GM21515 (cell line): ENCODE data around the gene BCL10.

Source experiments
- ATAC-seq: cut with Tn5 transposase; IDR thresholded peaks from one replicate; pipeline ENCODE4 v1.9.1; 2021; ENCODE audit not compliant: unreplicated experiment

Gene BCL10

GRCh38 chr1:85300140-85300539 lies 23.7 kb upstream of the BCL10 start:
- ATAC-seq = no peak

GRCh38 chr1:85297855-85298629 lies 21.6 kb upstream of the BCL10 start:
- peak; percentile 82 for ATAC-seq

- no peak for ATAC-seq
Measured at GRCh38 chr1:85297538-85297854, 21.1 kb upstream of the BCL10 start.

GRCh38 chr1:85296980-85297379 lies 20.5 kb upstream of the BCL10 start:
- ATAC-seq = no peak

- ATAC-seq = no peak
Measured at GRCh38 chr1:85295654-85296053, 19.2 kb upstream of the BCL10 start.

- no peak for ATAC-seq
Measured at GRCh38 chr1:85295006-85295431, 18.6 kb upstream of the BCL10 start.

- no peak for ATAC-seq
Measured at GRCh38 chr1:85290826-85291225, 14.4 kb upstream of the BCL10 start.

- ATAC-seq = no peak
Measured at GRCh38 chr1:85289848-85290335, 13.5 kb upstream of the BCL10 start.

- no peak for ATAC-seq
Measured at GRCh38 chr1:85289207-85289847, 12.9 kb upstream of the BCL10 start.

- no peak for ATAC-seq
Measured at GRCh38 chr1:85284202-85284601, 7.8 kb upstream of the BCL10 start.

- no peak for ATAC-seq
Measured at GRCh38 chr1:85283475-85284199, 7.2 kb upstream of the BCL10 start.

GRCh38 chr1:85282424-85282823 lies 6.0 kb upstream of the BCL10 start:
- no peak for ATAC-seq

- no peak for ATAC-seq
Measured at GRCh38 chr1:85280636-85281035, 4.2 kb upstream of the BCL10 start.

GRCh38 chr1:85279458-85280080 lies 3.1 kb upstream of the BCL10 start:
- ATAC-seq = no peak

GRCh38 chr1:85278853-85279314 lies 2.5 kb upstream of the BCL10 start:
- no peak for ATAC-seq

- ATAC-seq = no peak
Measured at GRCh38 chr1:85277802-85278201, 1.4 kb upstream of the BCL10 start.

GRCh38 chr1:85276978-85277639 lies 677 bp upstream of the BCL10 start:
- no peak for ATAC-seq

- no peak for ATAC-seq
Measured at GRCh38 chr1:85275701-85276214, 674 bp downstream of the BCL10 start.

- no peak for ATAC-seq
Measured at GRCh38 chr1:85274969-85275453, 1.4 kb downstream of the BCL10 start.

- no peak for ATAC-seq
Measured at GRCh38 chr1:85273397-85273796, 3.0 kb downstream of the BCL10 start.
